DND-41 (cell line): ENCODE measurements around the gene RAN.

Experiments used
- ATAC-seq: fragments of 200-7000 bp; cut with Tn5 transposase; 3 replicates; pipeline ENCODE4 v1.9.1; 2021; ENCODE audit warnings: low read depth; ENCODE audit not compliant: insufficient read depth
- DNase-seq: peaks from one replicate; pipeline ENCODE4 v3.0.0-alpha.2; 2020
- H2AFZ ChIP-seq: 2 replicates; pipeline ENCODE4 v1.6.0; 2012; ENCODE audit warnings: low read depth, low read length
- H3K27ac ChIP-seq: 2 replicates; pipeline ENCODE4 v1.5.1; 2012; ENCODE audit warnings: low read length, inconsistent platforms
- H3K27me3 ChIP-seq: fragments of 200-600 bp; sonication (generic); 2 replicates; pipeline ENCODE4 v1.6.0; 2012; ENCODE audit warnings: low read length, mild to moderate bottlenecking, inconsistent platforms; ENCODE audit not compliant: insufficient read depth, poor library complexity
- H3K36me3 ChIP-seq: 2 replicates; pipeline ENCODE4 v1.5.1; 2012; ENCODE audit warnings: low read length, inconsistent platforms; ENCODE audit not compliant: insufficient read depth
- H3K4me1 ChIP-seq: 2 replicates; pipeline ENCODE4 v1.5.1; 2012; ENCODE audit warnings: mild to moderate bottlenecking, low read length; ENCODE audit not compliant: insufficient read depth
- H3K4me2 ChIP-seq: 2 replicates; pipeline ENCODE4 v1.6.0; 2012; ENCODE audit warnings: mild to moderate bottlenecking, moderate library complexity, low read length, inconsistent platforms; ENCODE audit not compliant: insufficient read depth
- H3K4me3 ChIP-seq, 2 experiments: fragments of 200-600 bp in 1 of 2; shearing (Covaris generic) in 1 of 2; 2 replicates each; pipeline ENCODE4 v1.5.1; 2012 to 2016; ENCODE audit warnings: inconsistent platforms in 2 of 2, low read length in 2 of 2, mild to moderate bottlenecking in 2 of 2, low read depth in 1 of 2, moderate library complexity in 1 of 2
- H3K79me2 ChIP-seq: 2 replicates; pipeline ENCODE4 v1.6.0; 2012; ENCODE audit warnings: low read length, inconsistent platforms; ENCODE audit not compliant: insufficient read depth
- H3K9ac ChIP-seq: 2 replicates; pipeline ENCODE4 v1.6.0; 2012; ENCODE audit warnings: low read depth, mild to moderate bottlenecking, inconsistent platforms, low read length, moderate library complexity
- H3K9me3 ChIP-seq: 2 replicates; pipeline ENCODE4 v1.5.1; 2012; ENCODE audit warnings: low read length, moderate library complexity, mild to moderate bottlenecking, inconsistent platforms; ENCODE audit not compliant: insufficient read depth, severe bottlenecking
- H4K20me1 ChIP-seq: 2 replicates; pipeline ENCODE4 v1.6.0; 2012; ENCODE audit warnings: low read length; ENCODE audit not compliant: insufficient read depth
- EZH2 ChIP-seq: IDR thresholded peaks from 3 replicates; pipeline ENCODE4 v1.6.1; 2012; ENCODE audit warnings: borderline replicate concordance, low read depth, mild to moderate bottlenecking, moderate library complexity, low read length, inconsistent platforms; ENCODE audit not compliant: severe bottlenecking
- TF ChIP-seq, protein P1 (sequence below): IDR thresholded peaks from 2 replicates; pipeline ENCODE4 v1.5.1; 2012; ENCODE audit warnings: borderline replicate concordance, low read length, moderate library complexity, mild to moderate bottlenecking; ENCODE audit not compliant: poor library complexity, severe bottlenecking; ENCODE audit errors: extremely low read depth

RAN gene

DNA sequence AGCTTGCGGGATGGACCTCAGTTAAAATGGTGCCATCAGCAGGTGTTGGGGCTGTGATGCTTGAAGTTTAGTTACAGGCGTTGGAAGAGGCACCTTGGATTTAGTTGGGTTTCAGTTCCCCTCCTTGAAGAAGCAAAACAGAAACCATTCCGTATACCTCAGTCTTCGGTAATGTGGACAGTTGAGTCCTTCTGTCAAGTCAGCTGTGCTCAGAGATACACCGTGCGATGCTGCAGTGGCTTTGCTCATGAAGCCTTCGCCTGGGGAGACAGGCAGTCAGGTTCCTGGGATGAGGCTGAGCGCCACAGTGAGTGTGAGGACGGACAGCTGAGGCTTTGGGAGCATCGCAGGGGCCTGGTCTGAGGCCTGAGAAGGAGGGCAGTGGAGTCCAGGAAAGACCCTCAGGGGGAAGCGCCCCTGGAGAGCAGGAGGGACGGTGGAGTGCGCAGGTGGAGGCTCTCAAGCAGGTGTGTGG, 7.4 kb downstream of the RAN start:
- no peak overlapping the region for H3K4me2 ChIP-seq
- peaks cover 29% of the 10 kb centered on the region for H3K36me3 ChIP-seq
- peak; percentile 29 for ATAC-seq
- no peak for DNase-seq
- H3K27me3 ChIP-seq: no peaks in the 10 kb centered on the region
- H3K27ac ChIP-seq: no peak overlapping the region
- H3K79me2 ChIP-seq: peaks cover 14% of the 10 kb centered on the region
- H3K4me1 ChIP-seq: peaks cover 15% of the 10 kb centered on the region
- H3K4me3 ChIP-seq: no peak overlapping the region
- H3K9ac ChIP-seq: no peak overlapping the region
- H3K9me3 ChIP-seq: no peaks in the 10 kb centered on the region
- H4K20me1 ChIP-seq: peaks cover 31% of the 10 kb centered on the region
- H2AFZ ChIP-seq: no peak overlapping the region
- TF ChIP-seq EZH2: no peak
- TF ChIP-seq, protein P1, sequence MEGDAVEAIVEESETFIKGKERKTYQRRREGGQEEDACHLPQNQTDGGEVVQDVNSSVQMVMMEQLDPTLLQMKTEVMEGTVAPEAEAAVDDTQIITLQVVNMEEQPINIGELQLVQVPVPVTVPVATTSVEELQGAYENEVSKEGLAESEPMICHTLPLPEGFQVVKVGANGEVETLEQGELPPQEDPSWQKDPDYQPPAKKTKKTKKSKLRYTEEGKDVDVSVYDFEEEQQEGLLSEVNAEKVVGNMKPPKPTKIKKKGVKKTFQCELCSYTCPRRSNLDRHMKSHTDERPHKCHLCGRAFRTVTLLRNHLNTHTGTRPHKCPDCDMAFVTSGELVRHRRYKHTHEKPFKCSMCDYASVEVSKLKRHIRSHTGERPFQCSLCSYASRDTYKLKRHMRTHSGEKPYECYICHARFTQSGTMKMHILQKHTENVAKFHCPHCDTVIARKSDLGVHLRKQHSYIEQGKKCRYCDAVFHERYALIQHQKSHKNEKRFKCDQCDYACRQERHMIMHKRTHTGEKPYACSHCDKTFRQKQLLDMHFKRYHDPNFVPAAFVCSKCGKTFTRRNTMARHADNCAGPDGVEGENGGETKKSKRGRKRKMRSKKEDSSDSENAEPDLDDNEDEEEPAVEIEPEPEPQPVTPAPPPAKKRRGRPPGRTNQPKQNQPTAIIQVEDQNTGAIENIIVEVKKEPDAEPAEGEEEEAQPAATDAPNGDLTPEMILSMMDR: no peak

GRCh38 chr12:130879781-130880389, 8.0 kb downstream of the RAN start:
- H3K4me1 ChIP-seq: peaks cover 8% of the 10 kb centered on the region; the same call in 1 of the 2 replicates
- no peaks in the 10 kb centered on the region for H3K9me3 ChIP-seq
- peak; percentile 8; the same call in 2 of the 3 replicates for ATAC-seq
- no peak for TF ChIP-seq EZH2
- TF ChIP-seq, protein P1: no peak
- H3K79me2 ChIP-seq: peaks cover 7% of the 10 kb centered on the region; the same call in 1 of the 2 replicates
- H3K4me2 ChIP-seq: no peak overlapping the region; the same call in 1 of the 2 replicates
- no peak overlapping the region for H3K9ac ChIP-seq
- no peak for DNase-seq
- no peak overlapping the region for H3K27ac ChIP-seq
- H3K4me3 ChIP-seq: no peak overlapping the region
- H2AFZ ChIP-seq: no peak overlapping the region
- H3K36me3 ChIP-seq: peaks cover 22% of the 10 kb centered on the region
- H3K27me3 ChIP-seq: no peaks in the 10 kb centered on the region
- H4K20me1 ChIP-seq: peaks cover 24% of the 10 kb centered on the region

DNA sequence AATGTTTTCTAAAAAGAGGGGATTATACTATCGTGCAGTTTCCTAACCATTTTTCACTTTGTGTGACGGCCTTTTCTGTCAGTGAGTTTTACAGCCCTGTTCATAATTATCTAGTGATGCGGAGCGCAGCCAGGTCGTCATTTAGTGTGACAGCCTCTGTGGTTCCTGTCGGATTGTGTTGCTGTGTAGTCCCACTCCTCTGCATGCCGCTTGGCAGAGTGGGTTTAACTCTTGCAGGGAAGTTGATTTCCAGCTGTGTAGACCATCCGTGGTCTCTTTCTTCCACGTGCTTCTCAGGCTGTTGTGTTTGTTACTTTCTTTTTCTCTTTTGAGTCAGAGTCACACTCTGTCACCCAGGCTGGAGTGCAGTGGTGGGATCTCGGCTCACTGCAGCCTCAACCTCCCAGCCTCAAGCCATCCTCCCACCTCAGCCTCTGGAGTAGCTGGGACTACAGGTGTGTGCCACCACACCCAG, 8.6 kb downstream of the RAN start:
- Histone ChIP-seq H2AFZ (no peak overlapping the region; the same call in 1 of the 2 replicates), H3K79me2 (peaks cover 3% of the 10 kb centered on the region; the same call in 1 of the 2 replicates), H3K9ac (no peak overlapping the region), H3K4me2 (peak overlapping the region; percentile 33; the same call in 1 of the 2 replicates), H3K27me3 (no peaks in the 10 kb centered on the region), H4K20me1 (peaks cover 19% of the 10 kb centered on the region; the same call in 1 of the 2 replicates), H3K9me3 (no peaks in the 10 kb centered on the region), H3K4me1 (peaks cover 4% of the 10 kb centered on the region; the same call in 1 of the 2 replicates), H3K27ac (no peak overlapping the region), H3K36me3 (peaks cover 17% of the 10 kb centered on the region), H3K4me3 (no peak overlapping the region)
- DNase-seq (peak; percentile 15), ATAC-seq (peak; percentile 54)
- TF ChIP-seq, protein P1: no peak
- TF ChIP-seq EZH2: no peak
